ENCODE data around the gene TXNDC2. TPM values are rescaled to one million over a fixed set of nuclear protein-coding genes. Genes with fewer than 3 reads are reported as not detected.
A peak's percentile ranks its signal among the peaks of the same experiment; 100 is the strongest.

Gene TXNDC2
- total and polyA plus RNA-seq, 9 of the 15 experiments (the other 6 are each of a cell fraction or from before 2014, with no cell fraction given) = 1.2 to 4.9 (median 2.3) TPM

GRCh38 chr18:9869715-9870430 lies 15.9 kb upstream of the TXNDC2 start (continued):
- TF ChIP-seq SREBF1 (IDR thresholded peaks at IDR 0.05; ENCODE audit: borderline replicate concordance, low read depth, low read length) (no peak), CC2D1A (IDR thresholded peaks at IDR 0.05) (peak; percentile 80; the same call in 1 of the 2 replicates), SP1 (CRISPR knock-in tag; IDR thresholded peaks at IDR 0.05) (peak; percentile 62; the same call in 1 of the 2 replicates), HMBOX1 (IDR thresholded peaks at IDR 0.05) (peak; percentile 95), NKRF (IDR thresholded peaks at IDR 0.05; ENCODE audit: borderline replicate concordance) (no peak; the same call in 1 of the 2 replicates), ZKSCAN1 (IDR thresholded peaks at IDR 0.05; ENCODE audit: low read depth, low read length) (no peak), KLF1 (tag; IDR thresholded peaks at IDR 0.05) (0 out of 2 replicates have a peak, but pooled peaks have one; percentile 35), PTBP1 (IDR thresholded peaks at IDR 0.05; ENCODE audit: low read depth, low read length) (0 out of 2 replicates have a peak, but pooled peaks have one; percentile 47), POLR2A (conservative IDR thresholded peaks at IDR 0.05) (peak; percentile 42; the same call in 1 of the 2 replicates), JUND (IDR thresholded peaks at IDR 0.05; ENCODE audit: borderline replicate concordance, low read depth, low read length) (peak; percentile 98), JUND (tag; IDR thresholded peaks at IDR 0.05; ENCODE audit: borderline replicate concordance, low read depth, low read length) (peak; percentile 99), BRD4 (IDR thresholded peaks at IDR 0.05) (peak; percentile 87; the same call in 1 of the 2 replicates), JUNB (CRISPR knock-in tag; conservative IDR thresholded peaks at IDR 0.05) (peak; percentile 91), KAT8 (IDR thresholded peaks at IDR 0.05; ENCODE audit: low read depth) (peak; percentile 7; the same call in 1 of the 2 replicates), TRIM24 (IDR thresholded peaks at IDR 0.05) (peak; percentile 84 to 93), SMARCE1 (IDR thresholded peaks at IDR 0.05) (no peak; the same call in none of the 2 replicates), HDAC1 (IDR thresholded peaks at IDR 0.05) (peak in 1 of 2 experiments; percentile 69; a peak in 1 of 4 replicates), AFF1 (IDR thresholded peaks at IDR 0.05; ENCODE audit: low read depth in 1 of 2, partially characterized antibody in 2 of 2) (peak; percentile 22 to 72), ZBTB26 (CRISPR knock-in tag; IDR thresholded peaks at IDR 0.05) (no peak)

Data from K562 (cell line).